Muscle of leg (tissue), 11 donors: Measurements from ENCODE around the gene PTPRB. TPM values are rescaled to one million over a fixed set of nuclear protein-coding genes. Genes with fewer than 3 reads are reported as not detected.
A peak's percentile ranks its signal among the peaks of the same experiment; 100 is the strongest.

Experiments used
- DNase-seq: peaks from one replicate; pipeline ENCODE4 v3.0.0; 2013
- H3K27ac ChIP-seq: one replicate; pipeline ENCODE4 v1.5.1; 2013; ENCODE audit warnings: mild to moderate bottlenecking, low read length, control low read depth
- H3K27me3 ChIP-seq: one replicate; pipeline ENCODE4 v1.6.1; 2013; ENCODE audit warnings: low read length; ENCODE audit not compliant: control insufficient read depth, insufficient read depth
- H3K36me3 ChIP-seq: one replicate; pipeline ENCODE4 v1.6.1; 2013; ENCODE audit warnings: low read length; ENCODE audit not compliant: control insufficient read depth, insufficient read depth
- H3K4me1 ChIP-seq: one replicate; pipeline ENCODE4 v1.6.1; 2013; ENCODE audit warnings: low read length; ENCODE audit not compliant: control insufficient read depth, insufficient read depth
- H3K4me3 ChIP-seq: one replicate; pipeline ENCODE4 v1.5.1; 2013; ENCODE audit warnings: low read length, control low read depth
- H3K9me3 ChIP-seq: replicated peaks from 2 replicates; pipeline ENCODE4 v1.6.1; 2013; ENCODE audit warnings: low read depth, low read length; ENCODE audit not compliant: control insufficient read depth
- WGBS: methylation state at CpG from one replicate; pipeline ENCODE4 v1.1.5; 2013; ENCODE audit warnings: missing lambda C conversion rate; ENCODE audit not compliant: insufficient coverage; 5-methylcytosine and 5-hydroxymethylcytosine counted together
- polyA plus RNA-seq, 8 donors: library from polyadenylated mRNA; unstranded; fragments of 120-200 nt; gene quantifications; one replicate each; pipeline versions ENCODE4 v1.2.1 to v1.2.3, GENCODE V29; 2013; ENCODE audit warnings: inconsistent platforms in 1 of 8, low replicate concordance in 1 of 8; ENCODE audit not compliant: insufficient read length in 8 of 8, insufficient read depth in 1 of 8
- total RNA-seq: library from RNA; stranded (reverse); fragments of 120-200 nt; gene quantifications from one replicate; pipeline ENCODE4 v1.2.4, GENCODE V29; 2013

PTPRB gene
- total and polyA plus RNA-seq, 9 donors: 12.4 to 20.8 (median 15.7) TPM

- no peak for DNase-seq
- WGBS: no CpG with 5 or more reads among the region's 4 CpGs
- peaks cover 10% of the 10 kb centered on the region for H3K27me3 ChIP-seq
- no peaks in the 10 kb centered on the region for H3K9me3 ChIP-seq
- peaks cover 8% of the 10 kb centered on the region for H3K4me1 ChIP-seq
- H3K27ac ChIP-seq: no peak overlapping the region
- H3K36me3 ChIP-seq: no peaks in the 10 kb centered on the region
- no peak overlapping the region for H3K4me3 ChIP-seq
Observed at GRCh38 chr12:70604662-70605061, 32.6 kb downstream of the PTPRB start.

- no peaks in the 10 kb centered on the region for H3K4me1 ChIP-seq
- H3K36me3 ChIP-seq: no peaks in the 10 kb centered on the region
- no peaks in the 10 kb centered on the region for H3K27me3 ChIP-seq
- no peak overlapping the region for H3K4me3 ChIP-seq
- no peak for DNase-seq
- no peaks in the 10 kb centered on the region for H3K9me3 ChIP-seq
- no peak overlapping the region for H3K27ac ChIP-seq
- no CpG with 5 or more reads among the region's 1 CpG for WGBS
Observed at GRCh38 chr12:70603044-70603443, 34.2 kb downstream of the PTPRB start.

GRCh38 chr12:70598467-70599193 is 38.6 kb downstream of the PTPRB start:
- Histone ChIP-seq H3K27ac (no peak overlapping the region), H3K9me3 (no peaks in the 10 kb centered on the region), H3K4me3 (no peak overlapping the region), H3K4me1 (no peaks in the 10 kb centered on the region), H3K27me3 (no peaks in the 10 kb centered on the region), H3K36me3 (no peaks in the 10 kb centered on the region)
- peak; percentile 39 for DNase-seq
- WGBS: 40% methylated on average over 2 of the region's 4 CpGs

- Histone ChIP-seq H3K4me1 (no peaks in the 10 kb centered on the region), H3K36me3 (no peaks in the 10 kb centered on the region), H3K9me3 (no peaks in the 10 kb centered on the region), H3K4me3 (no peak overlapping the region), H3K27ac (no peak overlapping the region), H3K27me3 (no peaks in the 10 kb centered on the region)
- WGBS: no CpG with 5 or more reads among the region's 2 CpGs
- no peak for DNase-seq
Observed at GRCh38 chr12:70592664-70593063, 44.6 kb downstream of the PTPRB start.

GRCh38 chr12:70590549-70591226 is 46.5 kb downstream of the PTPRB start:
- 73% methylated on average over 1 of the region's 4 CpGs for WGBS
- H3K36me3 ChIP-seq: no peaks in the 10 kb centered on the region
- H3K9me3 ChIP-seq: no peaks in the 10 kb centered on the region
- no peak for DNase-seq
- H3K4me1 ChIP-seq: no peaks in the 10 kb centered on the region
- no peak overlapping the region for H3K4me3 ChIP-seq
- H3K27ac ChIP-seq: no peak overlapping the region
- no peaks in the 10 kb centered on the region for H3K27me3 ChIP-seq

DNA sequence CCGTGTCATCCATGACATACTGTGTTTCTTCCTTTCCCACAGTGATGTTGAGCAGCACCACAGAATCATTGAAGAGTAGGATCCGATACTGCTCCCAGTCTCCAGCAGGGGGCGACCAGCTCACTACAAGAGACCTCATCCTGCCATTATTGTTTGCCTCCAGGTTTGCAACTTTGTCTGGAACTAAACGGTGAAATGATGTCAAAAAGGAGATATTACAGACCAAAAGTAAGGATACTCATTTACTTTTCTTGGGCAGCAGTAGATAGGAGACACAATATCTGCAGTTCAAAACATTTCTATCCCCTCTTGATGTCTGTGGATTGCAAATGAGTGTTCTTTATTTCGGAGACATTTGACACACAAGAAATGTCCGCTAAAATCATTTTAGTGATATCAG is 47.2 kb downstream of the PTPRB start:
- Histone ChIP-seq H3K4me1 (no peaks in the 10 kb centered on the region), H3K9me3 (no peaks in the 10 kb centered on the region), H3K36me3 (peaks cover under 1% of the 10 kb centered on the region), H3K27me3 (no peaks in the 10 kb centered on the region), H3K27ac (no peak overlapping the region), H3K4me3 (no peak overlapping the region)
- WGBS: 17% methylated on average over 2 of the region's 6 CpGs
- DNase-seq: peak; percentile 62

DNA sequence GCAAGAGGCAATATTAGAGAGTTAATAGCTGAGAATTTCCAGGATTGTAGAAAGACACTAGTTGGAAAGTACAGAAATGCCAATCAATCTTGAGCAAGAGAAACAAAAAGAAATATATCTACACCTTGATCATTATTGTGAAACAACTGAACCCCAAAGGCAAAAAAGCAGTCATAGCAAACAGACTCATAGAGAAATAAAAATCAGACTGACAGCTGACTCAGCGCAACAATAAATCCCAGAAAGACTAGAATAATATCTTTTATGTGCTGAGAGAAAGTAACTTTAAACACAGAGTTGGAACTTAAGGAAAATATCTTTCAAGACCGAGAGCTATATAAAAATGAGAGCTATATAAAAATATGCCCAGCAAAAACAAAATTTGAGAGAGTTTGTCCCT is 52.9 kb downstream of the PTPRB start:
- WGBS: no CpG with 5 or more reads among the region's 2 CpGs
- no peaks in the 10 kb centered on the region for H3K4me1 ChIP-seq
- H3K4me3 ChIP-seq: no peak overlapping the region
- H3K36me3 ChIP-seq: peaks cover 2% of the 10 kb centered on the region
- H3K27ac ChIP-seq: no peak overlapping the region
- no peak for DNase-seq
- H3K27me3 ChIP-seq: no peaks in the 10 kb centered on the region
- peaks cover 2% of the 10 kb centered on the region for H3K9me3 ChIP-seq

DNA sequence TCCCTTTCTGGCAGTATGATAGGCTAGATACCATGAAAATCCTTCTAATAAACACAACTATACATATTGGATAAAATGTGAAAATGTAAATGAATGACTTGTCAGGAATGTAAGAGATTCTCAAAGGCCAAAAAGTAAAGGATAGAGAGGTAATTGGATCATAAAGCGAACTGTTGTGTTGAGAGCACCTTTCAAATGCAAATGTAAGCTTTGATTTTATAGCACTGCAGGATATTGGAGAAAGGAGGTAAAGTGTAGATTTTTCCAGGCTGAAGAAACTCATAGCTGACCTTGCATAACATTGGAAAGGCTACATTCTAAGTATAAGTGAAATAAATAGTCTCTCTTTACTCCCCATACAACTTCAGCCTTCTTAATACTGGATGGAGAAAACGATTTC is 54.0 kb downstream of the PTPRB start:
- WGBS: 100% methylated on average over 1 of the region's 2 CpGs
- Histone ChIP-seq H3K27ac (no peak overlapping the region), H3K27me3 (no peaks in the 10 kb centered on the region), H3K4me3 (no peak overlapping the region), H3K9me3 (peaks cover 2% of the 10 kb centered on the region), H3K4me1 (no peaks in the 10 kb centered on the region), H3K36me3 (peaks cover 2% of the 10 kb centered on the region)
- no peak for DNase-seq

GRCh38 chr12:70581208-70581607 is 56.0 kb downstream of the PTPRB start:
- H3K9me3 ChIP-seq: peaks cover 2% of the 10 kb centered on the region
- WGBS: 100% methylated on average over 1 of the region's 1 CpG
- peaks cover 2% of the 10 kb centered on the region for H3K36me3 ChIP-seq

DNA sequence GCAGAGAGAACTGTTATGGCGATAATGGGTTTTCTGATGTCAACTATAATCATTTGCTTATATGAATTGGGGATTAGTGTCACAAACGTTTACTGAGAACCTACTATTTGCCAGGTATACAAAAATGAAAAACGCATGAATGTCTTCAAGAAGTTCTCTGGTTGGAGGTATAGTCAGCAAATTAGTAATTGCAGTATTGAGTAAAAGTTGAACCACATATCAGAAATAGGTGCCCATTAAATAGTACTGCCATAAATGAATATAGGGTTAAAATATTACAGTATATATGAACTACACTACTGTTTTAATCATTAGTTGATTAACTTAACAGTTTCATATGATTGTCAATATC is 60.0 kb downstream of the PTPRB start:
- Histone ChIP-seq H3K27me3 (no peaks in the 10 kb centered on the region), H3K27ac (no peak overlapping the region), H3K36me3 (no peaks in the 10 kb centered on the region), H3K4me1 (no peaks in the 10 kb centered on the region), H3K4me3 (no peak overlapping the region), H3K9me3 (no peaks in the 10 kb centered on the region)
- DNase-seq: no peak
- no CpG with 5 or more reads among the region's 3 CpGs for WGBS

More at GRCh38 chr12:70581208-70581607, 56.0 kb downstream of the PTPRB start:
- Histone ChIP-seq H3K4me1 (no peaks in the 10 kb centered on the region), H3K27me3 (no peaks in the 10 kb centered on the region), H3K4me3 (no peak overlapping the region), H3K27ac (no peak overlapping the region)
- DNase-seq: no peak
